OCI-LY1 (cell line): ENCODE measurements around the gene ALKBH3.

Source experiments
- H2AFZ ChIP-seq: fragments of 200-600 bp; sonication (generic), shearing (Covaris generic); 2 replicates; pipeline ENCODE4 v1.6.0; 2014; ENCODE audit warnings: antibody characterized with exemption, mild to moderate bottlenecking, low read length
- H3F3A ChIP-seq: fragments of 200-600 bp; sonication (generic), shearing (Covaris generic); 2 replicates; pipeline ENCODE4 v1.6.0; 2014; ENCODE audit warnings: mild to moderate bottlenecking, antibody characterized with exemption, low read length, moderate library complexity; ENCODE audit not compliant: insufficient read depth
- H3K27ac ChIP-seq: fragments of 200-600 bp; sonication (generic); 2 replicates; pipeline ENCODE4 v1.5.1; 2014; ENCODE audit warnings: low read length, mixed run types, mild to moderate bottlenecking, low read depth; ENCODE audit not compliant: poor library complexity, severe bottlenecking
- H3K27me3 ChIP-seq: fragments of 200-600 bp; sonication (generic); 2 replicates; pipeline ENCODE4 v1.6.0; 2014; ENCODE audit warnings: antibody characterized with exemption, mild to moderate bottlenecking, low read length, moderate library complexity; ENCODE audit not compliant: insufficient read depth
- H3K36me3 ChIP-seq: fragments of 200-600 bp; sonication (generic); 2 replicates; pipeline ENCODE4 v1.6.1; 2014; ENCODE audit warnings: mild to moderate bottlenecking, antibody characterized with exemption, low read length, moderate library complexity, mixed read lengths; ENCODE audit not compliant: insufficient read depth
- H3K4me1 ChIP-seq: fragments of 200-600 bp; sonication (generic); 2 replicates; pipeline ENCODE4 v1.5.1; 2014; ENCODE audit warnings: mild to moderate bottlenecking, low read length, moderate library complexity; ENCODE audit not compliant: insufficient read depth, severe bottlenecking
- H3K4me2 ChIP-seq: fragments of 200-600 bp; sonication (generic), shearing (Covaris generic); 2 replicates; pipeline ENCODE4 v1.6.1; 2014; ENCODE audit warnings: low read length
- H3K4me3 ChIP-seq: fragments of 200-600 bp; sonication (generic); 2 replicates; pipeline ENCODE4 v1.5.1; 2014; ENCODE audit warnings: low read length, low read depth, mild to moderate bottlenecking, mixed read lengths; ENCODE audit not compliant: poor library complexity, severe bottlenecking
- H3K79me2 ChIP-seq: fragments of 200-600 bp; shearing (Covaris generic); 2 replicates; pipeline ENCODE4 v1.6.1; 2016; ENCODE audit warnings: mixed run types, low read length, mixed read lengths; ENCODE audit not compliant: insufficient read depth
- H3K9ac ChIP-seq: fragments of 200-600 bp; sonication (generic), shearing (Covaris generic); 2 replicates; pipeline ENCODE4 v1.6.1; 2014; ENCODE audit warnings: mild to moderate bottlenecking, low read length, mixed read lengths
- H3K9me2 ChIP-seq: fragments of 200-600 bp; sonication (generic), shearing (Covaris generic); 2 replicates; pipeline ENCODE4 v1.6.1; 2014; ENCODE audit warnings: low read depth, mild to moderate bottlenecking, low read length, mixed read lengths
- H3K9me3 ChIP-seq: fragments of 200-600 bp; shearing (Covaris generic); 2 replicates; pipeline ENCODE4 v1.6.1; 2014; ENCODE audit warnings: low read length, mixed read lengths
- H4K20me1 ChIP-seq: fragments of 200-600 bp; sonication (generic), shearing (Covaris generic); 2 replicates; pipeline ENCODE4 v1.6.0; 2016; ENCODE audit warnings: mild to moderate bottlenecking, low read length; ENCODE audit not compliant: insufficient read depth
- EZH2 ChIP-seq: fragments of 200-600 bp; sonication (generic), shearing (Covaris generic); IDR thresholded peaks from 2 replicates; pipeline ENCODE4 v1.8.0; 2017; ENCODE audit warnings: borderline replicate concordance, mixed run types, mild to moderate bottlenecking, antibody characterized with exemption, low read length, moderate library complexity, mixed read lengths
- TF ChIP-seq, protein P1 (sequence below): fragments of 200-600 bp; sonication (generic), shearing (Covaris generic); IDR thresholded peaks from 2 replicates; pipeline ENCODE4 v1.5.1; 2017; ENCODE audit warnings: mild to moderate bottlenecking, antibody characterized with exemption, low read length, moderate library complexity, mixed read lengths

ALKBH3 gene

DNA sequence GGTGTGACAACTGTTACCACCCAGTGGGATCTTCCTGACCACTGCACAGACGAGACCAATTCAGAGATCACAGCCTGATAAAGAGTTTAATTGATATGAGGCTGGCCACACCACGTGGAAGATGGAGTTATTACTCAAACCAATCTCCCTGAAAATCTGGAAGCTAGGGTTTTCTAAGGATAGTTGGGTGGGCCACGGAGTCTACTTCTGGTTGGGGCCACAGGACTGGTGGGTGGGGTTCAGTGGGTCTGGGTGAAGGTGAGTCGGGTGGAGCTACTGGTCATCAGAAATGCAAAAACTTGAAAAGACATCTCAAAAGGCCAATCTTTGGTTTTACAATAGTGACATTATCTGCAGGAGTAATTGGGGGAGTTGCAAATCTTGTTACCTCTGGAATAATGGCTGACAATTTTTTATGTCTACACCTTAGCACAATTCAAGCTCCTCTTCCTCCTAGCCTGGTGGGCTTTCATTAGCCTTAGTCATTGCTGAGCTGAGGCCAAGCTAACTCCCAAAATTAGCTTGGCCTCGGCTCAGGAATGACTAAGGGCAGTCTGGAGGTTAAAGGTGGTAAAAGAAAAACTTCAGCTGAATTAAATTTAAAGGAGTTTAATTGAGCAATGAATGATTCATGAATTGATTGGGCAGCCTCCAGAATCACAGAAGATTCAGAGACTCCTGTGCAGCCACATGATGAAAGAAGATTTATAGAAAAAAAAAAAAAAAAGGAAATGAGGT, 74.9 kb downstream of the ALKBH3 start:
- TF ChIP-seq, protein P1, sequence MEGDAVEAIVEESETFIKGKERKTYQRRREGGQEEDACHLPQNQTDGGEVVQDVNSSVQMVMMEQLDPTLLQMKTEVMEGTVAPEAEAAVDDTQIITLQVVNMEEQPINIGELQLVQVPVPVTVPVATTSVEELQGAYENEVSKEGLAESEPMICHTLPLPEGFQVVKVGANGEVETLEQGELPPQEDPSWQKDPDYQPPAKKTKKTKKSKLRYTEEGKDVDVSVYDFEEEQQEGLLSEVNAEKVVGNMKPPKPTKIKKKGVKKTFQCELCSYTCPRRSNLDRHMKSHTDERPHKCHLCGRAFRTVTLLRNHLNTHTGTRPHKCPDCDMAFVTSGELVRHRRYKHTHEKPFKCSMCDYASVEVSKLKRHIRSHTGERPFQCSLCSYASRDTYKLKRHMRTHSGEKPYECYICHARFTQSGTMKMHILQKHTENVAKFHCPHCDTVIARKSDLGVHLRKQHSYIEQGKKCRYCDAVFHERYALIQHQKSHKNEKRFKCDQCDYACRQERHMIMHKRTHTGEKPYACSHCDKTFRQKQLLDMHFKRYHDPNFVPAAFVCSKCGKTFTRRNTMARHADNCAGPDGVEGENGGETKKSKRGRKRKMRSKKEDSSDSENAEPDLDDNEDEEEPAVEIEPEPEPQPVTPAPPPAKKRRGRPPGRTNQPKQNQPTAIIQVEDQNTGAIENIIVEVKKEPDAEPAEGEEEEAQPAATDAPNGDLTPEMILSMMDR: no peak
- no peak for TF ChIP-seq EZH2
- H3F3A ChIP-seq: no peaks in the 10 kb centered on the region
- no peaks in the 10 kb centered on the region for H3K9me3 ChIP-seq
- no peak overlapping the region for H3K9ac ChIP-seq
- H3K4me1 ChIP-seq: no peaks in the 10 kb centered on the region
- H3K27ac ChIP-seq: no peak overlapping the region
- H3K4me3 ChIP-seq: no peak overlapping the region
- no peaks in the 10 kb centered on the region for H4K20me1 ChIP-seq
- H3K79me2 ChIP-seq: no peaks in the 10 kb centered on the region
- no peak overlapping the region for H3K4me2 ChIP-seq
- H3K27me3 ChIP-seq: peaks cover 4% of the 10 kb centered on the region; the same call in 1 of the 2 replicates
- no peaks in the 10 kb centered on the region for H3K36me3 ChIP-seq
- H3K9me2 ChIP-seq: no peaks in the 10 kb centered on the region
- no peak overlapping the region for H2AFZ ChIP-seq

GRCh38 chr11:43957571-43957970, 76.9 kb downstream of the ALKBH3 start:
- Histone ChIP-seq H3K4me3 (no peak overlapping the region), H3K9me2 (no peaks in the 10 kb centered on the region), H2AFZ (no peak overlapping the region), H3F3A (no peaks in the 10 kb centered on the region), H3K9me3 (no peaks in the 10 kb centered on the region), H4K20me1 (no peaks in the 10 kb centered on the region), H3K27me3 (peaks cover 4% of the 10 kb centered on the region; the same call in 1 of the 2 replicates), H3K9ac (no peak overlapping the region), H3K4me2 (no peak overlapping the region), H3K4me1 (no peaks in the 10 kb centered on the region), H3K27ac (no peak overlapping the region), H3K79me2 (no peaks in the 10 kb centered on the region), H3K36me3 (no peaks in the 10 kb centered on the region)
- no peak for TF ChIP-seq EZH2
- TF ChIP-seq, protein P1: no peak

DNA sequence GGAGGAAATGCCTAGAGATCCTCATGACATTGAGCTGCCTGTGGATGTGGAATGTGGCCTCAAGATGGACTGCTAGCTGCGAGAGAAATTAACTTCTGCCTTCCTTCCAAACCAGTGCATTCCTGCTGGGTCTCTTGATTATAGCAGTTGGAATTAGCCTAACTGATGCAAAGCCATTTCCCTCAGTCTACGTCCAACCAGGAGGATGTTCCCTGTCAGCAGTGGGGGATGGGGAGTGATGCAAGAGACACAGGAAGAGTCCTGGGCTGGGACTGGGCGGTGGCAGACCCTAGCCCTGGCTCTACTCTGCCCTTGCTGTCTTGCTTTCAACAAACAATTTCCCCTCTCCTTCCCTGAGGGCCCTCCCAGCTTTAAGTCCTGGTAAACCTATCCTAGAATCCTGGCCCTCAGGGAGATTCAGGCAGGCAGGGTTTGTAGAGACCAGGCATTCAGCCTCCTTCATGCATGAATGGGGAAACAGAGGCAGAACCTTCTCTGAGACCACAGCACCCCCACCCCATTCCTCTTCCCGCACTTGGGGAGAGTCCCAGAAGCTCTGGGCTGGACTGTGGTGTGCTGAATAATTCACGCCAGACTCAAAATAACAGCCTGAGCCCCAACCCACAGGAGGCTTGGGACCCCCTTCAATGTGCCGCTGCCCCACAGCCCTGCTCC, 78.8 kb downstream of the ALKBH3 start:
- Histone ChIP-seq H3K4me3 (no peak overlapping the region), H3K9ac (no peak overlapping the region), H3K79me2 (no peaks in the 10 kb centered on the region), H3K4me2 (no peak overlapping the region), H3K4me1 (no peaks in the 10 kb centered on the region), H3K36me3 (no peaks in the 10 kb centered on the region), H3F3A (no peaks in the 10 kb centered on the region), H2AFZ (no peak overlapping the region), H3K27ac (no peak overlapping the region), H3K27me3 (0 out of 2 replicates have a peak, but pooled peaks cover 4% of the 10 kb centered on the region), H3K9me3 (no peaks in the 10 kb centered on the region), H4K20me1 (no peaks in the 10 kb centered on the region), H3K9me2 (no peaks in the 10 kb centered on the region)
- no peak for TF ChIP-seq EZH2
- TF ChIP-seq, protein P1: no peak
